Stimulated activated CD8-positive, alpha-beta memory T cell treated with anti-CD3 and anti-CD28 coated beads, Interleukin-2, amount 100 ng/mL, for 48 hours (primary cell): ENCODE results near the gene ABL2.
"Not testable (repeated sequence)": the region's sequence is repeated elsewhere in the genome, so short reads cannot be mapped to it uniquely, and the experiment has no call there.

Experiments used
- DNase-seq, 2 donors: peaks; one replicate each; pipeline ENCODE4 v3.0.0-alpha.2; 2020; ENCODE audit warnings: low read depth in 2 of 2

ABL2 gene

DNA sequence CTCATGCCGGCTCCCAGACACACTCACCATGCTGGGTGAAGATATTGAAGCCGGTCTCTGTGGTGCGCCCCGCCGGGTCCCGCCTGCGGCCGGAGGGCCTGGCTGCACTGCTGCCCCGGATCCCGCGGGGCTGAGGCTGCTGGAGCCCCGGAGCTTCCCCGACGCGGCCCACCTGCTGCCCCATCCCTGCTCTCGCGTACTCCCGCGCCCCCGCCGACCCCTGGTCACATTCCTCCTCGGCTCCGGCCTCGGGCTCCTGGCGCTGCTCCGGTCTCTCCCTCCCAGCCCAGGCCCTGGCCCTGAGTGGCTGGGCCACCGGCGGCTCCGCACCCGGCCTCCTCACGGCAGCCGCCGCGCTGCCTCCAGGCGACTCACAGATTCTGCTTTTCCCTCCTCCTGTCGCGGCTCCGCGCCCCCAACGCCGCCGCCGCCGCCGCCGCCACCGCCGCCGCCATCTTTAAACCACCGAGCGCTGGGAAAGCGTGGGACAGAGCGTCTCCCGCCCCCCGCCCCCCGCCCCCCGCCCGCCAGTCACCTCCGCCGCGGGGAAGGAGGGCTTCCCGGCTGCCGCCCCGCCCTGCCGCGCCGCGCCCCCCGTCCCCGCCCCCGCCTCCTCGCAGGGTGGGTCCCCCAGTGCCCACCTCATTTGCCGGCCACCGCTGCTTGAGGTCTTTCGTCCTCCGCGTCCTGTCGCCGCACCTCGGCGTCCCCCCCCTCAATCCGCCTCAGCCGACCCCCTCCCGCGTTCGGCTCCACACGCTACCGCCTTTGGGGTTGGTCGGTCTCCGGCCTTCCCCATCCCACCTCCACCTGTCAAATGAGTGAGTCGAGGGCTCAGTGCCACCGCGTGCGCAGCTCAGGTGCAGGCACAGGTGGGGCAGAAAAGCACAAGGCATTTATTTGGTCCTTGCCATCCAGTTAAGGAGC, at the start of gene ABL2:
TSS of gene ABL2 (minus strand) at position 464 of the 927 bp plus-strand sequence. CDS start at position 184, 280 bp downstream.
- DNase-seq, result peak; percentile 41 to 50

DNA sequence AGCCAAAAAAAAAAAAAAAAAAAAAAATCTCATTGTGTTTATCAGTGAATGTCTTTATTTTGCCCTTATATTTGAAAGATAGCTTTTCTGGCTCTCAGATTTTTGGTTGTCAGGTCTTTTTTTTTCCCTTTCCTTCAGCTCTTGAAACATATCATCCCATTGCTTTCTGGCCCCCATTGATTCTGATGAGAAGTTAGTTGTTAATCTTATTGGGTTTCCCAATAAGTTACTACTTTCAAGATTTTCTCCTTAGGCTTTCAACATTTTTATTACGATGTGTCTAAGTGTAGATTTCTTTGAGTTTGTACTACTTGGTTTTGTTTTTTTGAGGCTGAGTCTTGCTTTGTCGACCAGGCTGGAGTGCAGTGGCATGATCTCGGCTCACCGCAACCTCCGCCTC, 49.4 kb upstream of the ABL2 start:
- DNase-seq, result no peak

DNA sequence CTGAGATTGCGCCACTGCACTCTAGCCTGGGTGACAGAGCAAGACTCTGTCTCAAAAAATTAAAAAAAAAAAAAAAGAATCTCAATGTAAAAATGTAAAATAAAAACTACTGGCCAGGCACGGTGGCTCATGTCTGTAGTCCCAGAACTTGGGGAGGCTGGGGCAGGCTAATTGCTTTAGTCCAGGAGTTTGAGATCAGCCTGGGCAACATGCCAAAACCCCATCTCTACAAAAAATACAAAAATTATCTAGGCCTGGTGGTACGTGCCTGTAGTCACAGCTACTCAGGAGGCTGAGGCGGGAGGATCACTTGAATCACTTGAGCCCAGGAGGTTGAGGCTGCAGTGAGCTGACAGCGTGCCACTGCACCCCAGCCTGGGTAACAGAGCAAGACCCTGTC, 44.9 kb upstream of the ABL2 start:
- DNase-seq, result not testable (repeated sequence)

DNA sequence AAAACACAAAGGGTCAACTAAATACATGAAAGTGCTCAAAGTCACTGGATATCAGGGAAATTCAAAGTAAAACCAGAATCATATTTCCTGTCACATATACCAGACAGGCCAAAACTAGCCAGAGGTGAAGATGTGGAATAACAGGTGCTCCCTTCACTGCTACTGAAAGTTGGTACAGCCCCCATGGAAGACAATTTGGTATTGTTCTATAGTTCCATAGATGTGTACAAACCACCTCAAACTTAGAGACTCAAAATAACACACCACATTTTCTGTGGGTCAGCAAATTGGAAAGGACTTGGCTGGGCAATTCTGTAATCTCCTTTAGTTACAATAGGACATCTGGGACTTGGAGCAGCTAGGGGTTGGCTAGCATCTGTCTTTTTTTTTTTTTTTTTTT, 39.6 kb upstream of the ABL2 start:
- no peak for DNase-seq

DNA sequence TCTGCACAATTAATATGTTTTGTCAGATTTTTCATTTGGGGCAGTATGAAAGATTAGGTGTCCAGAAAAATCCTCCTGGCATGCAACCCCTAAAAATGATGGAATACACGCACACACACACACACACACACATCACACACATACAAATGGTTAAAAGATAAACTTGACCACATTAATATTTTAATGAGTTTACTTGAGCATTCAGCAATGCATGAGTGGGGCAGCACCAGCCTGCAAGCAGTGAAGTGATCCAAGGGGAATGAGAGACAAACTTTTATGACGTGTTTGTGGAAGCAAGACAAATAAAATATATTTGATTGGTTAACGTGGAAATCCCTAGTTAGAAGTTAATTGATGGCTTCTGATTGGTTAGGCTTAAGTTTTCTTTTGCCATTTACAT, 35.0 kb upstream of the ABL2 start:
- no peak for DNase-seq

DNA sequence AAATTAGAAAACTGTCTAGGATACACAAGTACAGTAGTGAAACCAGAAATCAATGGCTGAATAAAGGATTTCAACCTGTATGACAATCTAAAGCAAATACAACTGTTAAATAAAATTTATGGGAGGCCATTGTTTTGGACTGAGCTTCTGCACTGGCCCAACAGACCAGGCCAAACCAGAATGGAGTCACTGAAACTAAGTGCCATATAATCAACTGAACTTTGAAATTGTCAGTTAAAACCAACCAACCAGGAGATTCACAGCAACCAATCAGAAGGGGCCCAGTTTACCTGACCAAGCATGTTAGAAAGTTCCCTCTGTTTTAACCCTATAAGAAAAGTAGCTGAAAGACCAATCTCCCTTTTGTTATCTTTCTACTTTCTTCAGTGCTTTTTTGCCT, 33.6 kb upstream of the ABL2 start:
- DNase-seq, result no peak

DNA sequence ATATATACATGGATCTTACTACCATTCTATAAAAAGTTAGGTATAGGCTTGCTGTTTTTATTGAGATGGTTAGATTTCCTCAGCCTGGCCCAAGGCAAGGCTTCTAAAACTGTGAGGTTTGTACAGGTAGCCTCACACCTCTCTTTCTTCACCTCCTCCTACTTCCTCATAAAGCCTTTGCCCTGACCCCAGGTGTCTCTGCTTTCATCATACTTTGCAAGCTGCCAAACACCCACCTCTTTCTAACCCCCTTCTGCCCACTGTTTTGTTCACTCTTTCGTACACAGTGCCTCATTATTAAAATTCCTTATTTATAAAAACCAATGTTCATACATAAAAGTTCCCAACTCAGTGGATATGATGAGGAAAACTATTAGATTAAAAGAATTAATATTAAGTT, 32.7 kb upstream of the ABL2 start:
- no peak for DNase-seq

DNA sequence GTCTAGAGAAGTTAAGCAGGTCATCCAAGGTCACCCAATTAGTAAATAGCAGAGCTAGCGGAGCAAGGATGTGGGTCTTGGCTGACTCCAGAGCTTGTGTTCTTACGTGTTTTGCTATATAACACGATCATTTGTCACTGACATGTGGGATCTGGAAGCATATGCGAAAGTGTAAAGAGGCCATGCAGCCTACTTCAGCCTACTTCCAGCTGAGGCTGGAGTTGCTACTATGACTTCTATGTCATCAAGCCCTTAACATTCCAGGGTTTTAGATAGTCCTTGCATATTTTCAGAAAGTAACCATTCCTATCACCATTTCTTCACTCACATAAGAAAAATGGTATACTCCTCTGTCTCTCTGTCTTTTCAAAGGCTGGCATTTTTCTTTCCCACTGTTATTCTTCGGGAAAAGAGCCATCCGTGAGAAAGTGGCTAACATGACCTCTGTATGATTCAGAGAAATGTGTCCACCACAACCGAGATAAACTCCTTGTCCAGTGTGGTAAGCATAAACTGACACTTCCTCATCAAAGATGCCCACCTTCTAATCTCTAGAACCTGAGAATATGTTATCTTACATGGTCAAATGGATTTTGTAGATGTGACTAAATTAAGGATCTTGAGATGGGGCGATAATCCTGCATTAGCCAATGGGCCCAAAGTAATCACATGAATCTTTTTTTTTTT, 24.0 kb upstream of the ABL2 start:
- DNase-seq, result no peak

DNA sequence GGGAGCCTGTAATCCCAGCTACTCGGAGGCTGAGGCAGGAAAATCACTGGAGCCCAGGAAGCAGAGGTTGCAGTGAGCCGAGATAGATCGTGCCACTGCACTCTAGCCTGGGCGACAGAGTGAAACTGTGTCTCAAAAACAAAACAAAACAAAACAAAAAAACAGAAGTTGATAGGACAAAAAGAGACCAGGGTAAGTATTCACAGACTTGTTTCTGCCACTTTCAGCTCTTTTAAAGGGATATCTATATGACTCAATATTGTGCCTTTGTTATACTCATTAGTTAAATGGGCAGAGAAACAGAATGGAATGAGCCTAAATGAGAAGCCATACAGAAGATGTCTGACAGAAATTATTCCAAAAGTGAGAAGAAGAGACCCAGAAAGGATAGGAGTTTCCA, 23.1 kb upstream of the ABL2 start:
- no peak for DNase-seq

DNA sequence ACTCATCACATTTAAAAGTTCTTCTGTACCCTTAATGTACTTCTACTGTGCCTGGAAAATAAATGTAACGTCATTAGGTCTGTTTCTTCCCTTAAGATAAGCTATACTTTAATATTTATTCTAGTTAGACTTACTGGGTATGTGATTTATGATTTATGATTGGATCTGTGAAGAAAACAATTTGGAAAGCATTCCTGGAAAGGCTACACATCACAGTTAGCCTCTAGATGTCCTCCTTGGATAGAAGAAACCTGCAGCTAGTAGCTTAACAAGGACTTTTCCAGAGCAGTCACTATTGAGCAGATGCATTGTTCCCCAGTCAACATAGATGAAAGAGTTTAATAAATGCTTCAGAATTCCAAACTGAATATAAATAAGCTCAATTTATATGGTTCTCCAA, 22.2 kb upstream of the ABL2 start:
- DNase-seq, result no peak

DNA sequence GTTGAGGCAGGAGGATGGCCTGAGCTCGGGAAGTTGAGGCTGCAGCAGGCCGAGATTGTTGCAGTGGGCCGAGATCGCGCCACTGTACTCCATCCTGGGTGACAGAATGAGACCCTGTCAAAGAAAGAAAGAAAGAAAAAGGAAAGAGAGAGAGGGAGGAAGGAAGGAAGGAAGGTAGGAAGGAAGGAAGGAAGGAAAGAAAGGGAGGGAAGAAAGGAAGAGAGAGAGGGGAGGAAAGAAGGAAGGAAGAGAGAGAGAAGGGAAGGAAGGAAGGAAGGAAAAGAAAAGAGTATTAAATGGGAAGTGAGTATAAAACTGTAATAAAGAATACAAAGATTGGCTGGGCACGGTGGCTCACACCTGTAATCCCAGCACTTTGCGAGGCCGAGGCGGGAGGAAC, 18.4 kb upstream of the ABL2 start:
- DNase-seq, result no peak

DNA sequence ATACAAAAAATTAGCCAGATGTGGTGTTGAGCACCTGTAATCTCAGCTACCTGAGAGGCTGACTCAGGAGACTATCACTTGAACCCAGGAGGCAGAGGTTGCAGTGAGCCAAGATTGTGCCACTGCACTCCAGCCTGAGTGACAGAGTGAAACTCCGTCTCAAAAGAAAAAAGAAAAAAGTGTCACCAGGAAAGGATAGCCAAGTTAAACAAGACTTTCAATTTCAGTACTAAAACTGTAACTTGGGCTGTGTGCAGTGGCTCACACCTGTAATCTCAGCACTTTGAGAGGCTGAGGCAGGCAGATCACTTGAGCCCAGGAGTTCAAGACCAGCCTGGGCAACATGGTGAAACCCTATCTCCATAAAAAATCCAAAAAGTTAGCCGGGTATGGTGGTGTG, 15.9 kb upstream of the ABL2 start:
- DNase-seq, result not testable (repeated sequence)

DNA sequence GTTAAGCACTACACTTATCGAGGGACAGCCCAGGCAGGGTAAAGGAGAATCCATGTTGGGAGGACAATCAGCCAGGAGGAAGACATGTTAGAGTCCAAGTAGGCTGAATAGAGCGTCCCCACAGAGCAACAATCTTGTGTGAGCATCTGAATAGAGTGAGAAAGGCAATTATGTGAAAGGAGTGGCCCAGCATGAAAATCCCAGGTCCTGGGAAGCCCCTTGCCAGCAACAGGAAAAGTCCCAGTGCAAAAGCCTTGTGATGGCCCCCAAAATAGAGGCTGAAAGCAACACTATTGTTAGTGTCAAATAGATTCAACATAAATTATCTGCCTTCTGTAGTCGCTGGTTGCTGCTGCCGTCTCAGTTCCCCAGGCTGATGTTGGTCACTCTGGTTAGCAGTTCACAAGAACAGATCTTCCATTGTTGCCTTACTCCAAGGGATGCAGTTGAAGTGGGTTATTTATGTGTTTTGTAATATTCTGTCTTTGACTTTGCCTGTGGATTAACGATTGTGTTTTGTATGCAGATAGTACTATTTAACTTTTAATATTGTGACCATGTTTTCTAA, 12.1 kb upstream of the ABL2 start:
- DNase-seq, result no peak

DNA sequence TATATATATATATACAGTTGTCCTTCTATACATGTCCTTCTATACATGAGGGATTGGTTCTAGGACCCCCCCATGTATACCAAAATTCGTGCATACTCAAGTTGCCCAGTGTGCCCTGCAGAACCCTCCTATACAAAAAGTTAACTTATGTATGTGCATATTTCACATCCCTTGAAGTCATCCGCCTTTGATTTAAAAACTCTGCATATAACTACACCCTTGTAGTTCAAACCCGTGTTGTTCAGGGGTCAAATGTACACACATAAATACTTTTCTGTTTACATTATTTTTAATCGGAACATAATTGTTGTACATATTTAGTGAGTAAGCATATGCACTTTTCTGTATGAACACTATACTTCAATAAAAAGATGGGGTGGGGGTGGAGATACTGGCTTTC, 7.7 kb upstream of the ABL2 start:
- no peak for DNase-seq

DNA sequence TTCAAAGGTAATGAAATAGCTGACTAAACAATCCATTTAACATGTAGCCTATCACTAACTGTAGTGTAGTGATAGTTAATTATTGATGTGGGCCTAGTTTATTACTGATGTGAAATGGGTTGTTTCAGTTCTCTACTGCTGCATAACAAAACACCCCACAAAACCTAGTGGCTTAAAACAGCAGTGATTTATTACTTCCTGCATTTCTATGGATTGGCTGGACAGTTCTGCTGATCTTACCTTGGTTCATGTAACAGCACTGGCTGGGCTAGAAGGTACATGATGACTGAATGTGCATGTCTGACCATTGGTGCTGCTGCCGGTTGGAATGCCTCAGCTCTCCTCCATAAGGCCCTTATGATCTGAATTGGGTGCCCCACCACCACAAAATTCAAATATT, 5.4 kb upstream of the ABL2 start:
- no peak for DNase-seq

DNA sequence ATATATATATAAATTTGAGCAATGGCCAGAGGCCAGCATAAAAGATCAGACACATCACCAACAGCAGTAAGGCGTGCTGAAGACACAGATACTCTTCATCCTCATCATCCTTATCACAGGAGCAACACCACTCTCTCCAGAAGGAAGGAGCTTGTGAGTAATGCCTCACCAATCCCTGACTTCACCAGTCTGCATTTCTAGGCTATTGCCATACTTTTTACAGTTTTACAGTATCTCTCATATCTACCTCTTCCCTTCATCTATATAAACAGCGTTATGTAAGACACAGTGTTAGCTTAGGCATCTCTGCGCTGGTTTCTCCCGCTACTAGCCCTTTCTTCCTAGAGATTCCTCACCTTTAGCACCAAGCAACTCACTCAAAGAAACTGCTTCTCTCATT, 2.4 kb upstream of the ABL2 start:
- DNase-seq, result no peak

DNA sequence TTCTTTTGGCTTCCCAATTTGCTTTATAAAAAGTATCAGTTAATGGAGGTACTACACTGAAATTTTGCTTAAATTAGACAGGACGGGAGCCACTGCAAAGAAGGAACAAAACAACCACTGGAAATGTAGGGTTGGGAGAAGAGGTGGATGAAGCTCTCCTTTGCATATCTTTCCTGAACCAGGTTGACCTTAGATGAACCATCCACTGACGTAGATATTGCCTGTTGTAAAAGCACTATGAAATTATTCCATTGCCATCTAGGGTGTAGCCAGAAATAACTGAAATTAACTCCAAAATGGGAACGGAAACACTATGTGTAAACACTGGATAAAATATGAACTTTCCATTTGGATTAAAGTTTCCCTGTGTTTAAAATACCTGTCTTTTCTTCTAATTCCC, 1.2 kb upstream of the ABL2 start:
- DNase-seq, result no peak

DNA sequence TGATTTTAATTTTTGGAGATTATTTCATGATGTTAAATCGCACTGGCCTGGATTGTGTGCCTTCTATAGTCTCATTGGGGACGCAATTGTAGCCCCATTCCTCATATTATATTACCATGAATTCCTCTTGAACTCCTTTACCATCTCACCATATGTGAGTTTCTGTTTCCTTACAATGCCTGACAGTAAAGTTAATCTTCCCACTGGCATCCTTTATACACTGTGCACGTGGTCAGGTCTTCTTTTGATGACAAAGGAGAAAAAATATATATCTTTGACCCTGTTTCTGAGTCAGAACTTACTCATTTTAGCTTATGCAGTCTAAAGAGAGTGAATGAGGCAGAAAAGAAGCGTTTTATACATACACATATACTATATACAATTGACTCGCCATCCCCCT, 774 bp upstream of the ABL2 start:
- DNase-seq, result no peak

DNA sequence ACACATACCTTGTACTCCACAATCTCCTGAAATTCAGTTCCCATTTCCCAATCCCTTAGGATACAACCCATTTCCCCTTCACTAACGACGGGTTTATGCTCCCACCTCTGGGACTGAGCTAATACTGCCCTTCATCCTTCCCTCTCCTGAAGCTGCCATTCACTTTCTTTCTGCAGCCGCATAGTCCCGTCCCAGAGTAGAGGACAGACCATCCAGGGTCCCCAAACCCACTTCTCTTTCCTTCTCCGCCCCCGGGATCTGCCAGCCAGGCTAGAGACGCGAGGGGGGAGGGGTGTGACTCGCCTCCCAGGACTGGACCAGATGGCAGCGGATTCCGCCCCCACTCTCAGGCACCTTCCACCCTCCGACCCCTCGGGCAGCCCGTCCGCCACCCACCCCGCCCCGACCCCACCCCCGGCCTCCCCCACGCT, 679 bp downstream of the ABL2 start:
- DNase-seq, result peak; percentile 8 to 23

DNA sequence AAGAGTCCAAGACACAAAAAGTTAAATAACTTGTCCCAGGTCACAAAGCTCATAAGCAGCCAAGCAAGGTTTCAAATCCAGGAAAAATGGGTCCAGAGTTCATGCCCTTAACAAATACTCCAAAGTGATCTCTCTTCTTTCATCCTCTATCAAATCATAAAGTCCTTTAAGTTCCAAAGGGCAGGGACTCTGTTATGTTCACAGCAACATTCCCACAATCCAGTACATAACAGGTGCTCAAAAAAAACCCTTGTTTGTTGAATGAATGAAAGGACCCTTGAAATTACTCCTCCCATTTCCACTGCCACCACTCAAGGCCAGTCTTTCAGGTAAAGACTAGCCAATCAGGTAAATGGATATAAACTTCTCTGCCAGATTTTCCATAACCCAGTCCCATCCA, 2.7 kb downstream of the ABL2 start:
- DNase-seq, result no peak

DNA sequence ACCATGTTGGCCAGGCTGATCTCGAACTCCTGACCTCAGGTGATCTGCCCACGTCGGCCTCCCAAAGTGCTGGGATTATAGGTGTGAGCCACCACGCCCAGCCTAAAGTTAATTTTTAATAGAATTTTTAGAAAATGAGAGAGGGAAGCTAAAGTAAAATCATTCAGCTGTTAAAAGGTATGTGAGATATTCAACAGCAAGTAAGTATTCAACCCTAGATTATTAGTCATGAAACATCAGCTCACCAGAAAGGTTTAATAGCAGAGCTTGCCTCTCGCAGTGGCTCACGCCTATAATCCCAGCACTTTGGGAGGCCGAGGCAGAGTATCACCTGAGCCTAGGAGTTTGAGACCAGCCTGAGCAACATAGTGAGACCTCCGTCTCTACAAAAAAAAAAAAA, 5.0 kb downstream of the ABL2 start:
- not testable (repeated sequence) for DNase-seq

DNA sequence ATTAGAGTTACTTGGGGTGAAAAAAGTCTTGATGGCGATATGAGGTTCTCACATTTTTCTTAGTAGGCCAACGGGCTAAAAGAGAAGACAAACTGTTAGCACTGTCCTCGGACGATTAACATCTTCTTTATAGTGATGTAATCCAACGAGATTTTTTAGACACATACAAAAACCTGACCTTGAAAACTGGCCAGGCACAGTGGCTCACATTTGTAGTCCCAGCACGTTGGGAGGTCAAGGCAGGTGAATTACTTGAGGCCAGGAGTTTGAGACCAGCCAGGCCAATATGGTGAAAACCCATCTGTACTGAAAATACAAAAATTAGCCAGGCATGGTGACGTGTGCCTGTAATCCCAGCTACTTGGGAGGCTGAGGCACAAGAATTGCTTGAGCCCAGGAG, 8.4 kb downstream of the ABL2 start:
- DNase-seq, result not testable (repeated sequence)
